GM19035 (cell line): Measurements from ENCODE around the gene DCLK2.

Experiments used
- ATAC-seq: cut with Tn5 transposase; IDR thresholded peaks from one replicate; pipeline ENCODE4 v1.9.1; 2021; ENCODE audit not compliant: unreplicated experiment

Gene DCLK2

GRCh38 chr4:150256225-150256620 is 178.0 kb downstream of the DCLK2 start:
- ATAC-seq: no peak

- no peak for ATAC-seq
Observed at GRCh38 chr4:150256841-150257730, 178.8 kb downstream of the DCLK2 start.

GRCh38 chr4:150258569-150258968 is 180.3 kb downstream of the DCLK2 start:
- no peak for ATAC-seq

GRCh38 chr4:150259861-150260567 is 181.8 kb downstream of the DCLK2 start:
- no peak for ATAC-seq

- ATAC-seq: no peak
Observed at GRCh38 chr4:150261571-150261970, 183.3 kb downstream of the DCLK2 start.

GRCh38 chr4:150262611-150263010 is 184.4 kb downstream of the DCLK2 start:
- ATAC-seq: no peak

GRCh38 chr4:150264595-150265161 is 186.4 kb downstream of the DCLK2 start:
- no peak for ATAC-seq

- ATAC-seq: no peak
Observed at GRCh38 chr4:150265806-150266205, 187.6 kb downstream of the DCLK2 start.

- ATAC-seq: no peak
Observed at GRCh38 chr4:150268444-150268843, 190.2 kb downstream of the DCLK2 start.

GRCh38 chr4:150278206-150278605 is 200.0 kb downstream of the DCLK2 start:
- no peak for ATAC-seq

- ATAC-seq: no peak
Observed at GRCh38 chr4:150280081-150280895, 202.0 kb downstream of the DCLK2 start.

- no peak for ATAC-seq
Observed at GRCh38 chr4:150280975-150281374, 202.7 kb downstream of the DCLK2 start.

GRCh38 chr4:150283689-150284088 is 205.4 kb downstream of the DCLK2 start:
- no peak for ATAC-seq

- no peak for ATAC-seq
Observed at GRCh38 chr4:150286656-150287055, 208.4 kb downstream of the DCLK2 start.

- no peak for ATAC-seq
Observed at GRCh38 chr4:150289198-150289597, 211.0 kb downstream of the DCLK2 start.

- ATAC-seq: no peak
Observed at GRCh38 chr4:150289881-150290280, 211.6 kb downstream of the DCLK2 start.

- no peak for ATAC-seq
Observed at GRCh38 chr4:150297861-150298474, 219.7 kb downstream of the DCLK2 start.

GRCh38 chr4:150299816-150300215 is 221.6 kb downstream of the DCLK2 start:
- ATAC-seq: no peak

GRCh38 chr4:150302553-150302952 is 224.3 kb downstream of the DCLK2 start:
- no peak for ATAC-seq

- no peak for ATAC-seq
Observed at GRCh38 chr4:150305995-150306394, 227.8 kb downstream of the DCLK2 start.

GRCh38 chr4:150306719-150307118 is 228.5 kb downstream of the DCLK2 start:
- no peak for ATAC-seq
